CD4-positive, alpha-beta T cell treated with Interleukin-6 at 100 ng/mL for 8 hours (primary cell): ENCODE results near the gene MAP1LC3B.
"Not testable (repeated sequence)": the region's sequence is repeated elsewhere in the genome, so short reads cannot be mapped to it uniquely, and the experiment has no call there.

Experiments
- DNase-seq: peaks from one replicate; pipeline ENCODE4 v3.0.0-alpha.2; 2020; ENCODE audit warnings: mixed read lengths, low spot score

MAP1LC3B gene

GRCh38 chr16:87360862-87361610 is 31.1 kb upstream of the MAP1LC3B start:
- DNase-seq, result no peak

GRCh38 chr16:87361916-87362619 is 30.1 kb upstream of the MAP1LC3B start:
- no peak for DNase-seq

GRCh38 chr16:87362828-87363559 is 29.1 kb upstream of the MAP1LC3B start:
- DNase-seq, result not testable (repeated sequence)

- no peak for DNase-seq
Observed at GRCh38 chr16:87363771-87364455, 28.2 kb upstream of the MAP1LC3B start.

- DNase-seq, result no peak
Observed at GRCh38 chr16:87365021-87365713, 27.0 kb upstream of the MAP1LC3B start.

- DNase-seq, result no peak
Observed at GRCh38 chr16:87366288-87366687, 25.8 kb upstream of the MAP1LC3B start.

GRCh38 chr16:87366930-87367329 is 25.2 kb upstream of the MAP1LC3B start:
- no peak for DNase-seq

GRCh38 chr16:87367529-87367928 is 24.6 kb upstream of the MAP1LC3B start:
- no peak for DNase-seq

GRCh38 chr16:87368029-87368770 is 23.9 kb upstream of the MAP1LC3B start:
- DNase-seq, result no peak

GRCh38 chr16:87369117-87369765 is 22.9 kb upstream of the MAP1LC3B start:
- DNase-seq, result no peak

GRCh38 chr16:87369796-87370719 is 22.1 kb upstream of the MAP1LC3B start:
- DNase-seq, result no peak

- no peak for DNase-seq
Observed at GRCh38 chr16:87371261-87371866, 20.8 kb upstream of the MAP1LC3B start.

- no peak for DNase-seq
Observed at GRCh38 chr16:87372305-87372704, 19.8 kb upstream of the MAP1LC3B start.

- DNase-seq, result no peak
Observed at GRCh38 chr16:87374313-87374712, 17.8 kb upstream of the MAP1LC3B start.

GRCh38 chr16:87375426-87376135 is 16.6 kb upstream of the MAP1LC3B start:
- no peak for DNase-seq

GRCh38 chr16:87376660-87377059 is 15.5 kb upstream of the MAP1LC3B start:
- DNase-seq, result no peak

- DNase-seq, result not testable (repeated sequence)
Observed at GRCh38 chr16:87379312-87379752, 12.8 kb upstream of the MAP1LC3B start.

- no peak for DNase-seq
Observed at GRCh38 chr16:87380403-87380802, 11.7 kb upstream of the MAP1LC3B start.
